Measurements from ENCODE around the gene EFHC2.
"Not testable (repeated sequence)": the region's sequence is repeated elsewhere in the genome, so short reads cannot be mapped to it uniquely, and the experiment has no call there.

EFHC2 gene

GRCh38 chrX:44291468-44292092 lies 51.9 kb downstream of the EFHC2 start:
- no peak for DNase-seq

- no peak for DNase-seq
Observed at GRCh38 chrX:44290718-44291117, 52.8 kb downstream of the EFHC2 start.

- no peak for DNase-seq
Observed at GRCh38 chrX:44282753-44283152, 60.7 kb downstream of the EFHC2 start.

DNA sequence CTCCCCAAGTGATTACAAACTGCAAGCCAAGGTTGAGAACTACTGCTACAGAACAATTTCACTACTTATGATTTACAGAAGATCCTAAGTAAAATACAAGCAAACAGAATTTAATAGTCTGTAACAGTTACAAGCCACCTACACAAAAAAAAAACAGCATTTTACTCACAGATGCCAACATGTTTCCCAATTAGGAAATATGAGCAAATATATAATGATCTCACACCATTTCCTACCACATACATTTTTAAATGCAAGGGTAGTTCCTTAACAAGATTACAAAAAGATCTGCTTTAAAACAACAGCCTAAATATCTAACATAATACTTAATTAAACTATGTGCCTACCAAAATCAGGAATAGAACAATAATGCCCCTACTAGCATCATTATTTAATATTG lies 63.4 kb downstream of the EFHC2 start:
- no peak for DNase-seq

- no peak for DNase-seq
Observed at GRCh38 chrX:44274096-44274495, 69.4 kb downstream of the EFHC2 start.

- no peak for DNase-seq
Observed at GRCh38 chrX:44267861-44268260, 75.6 kb downstream of the EFHC2 start.

GRCh38 chrX:44267116-44267515 lies 76.4 kb downstream of the EFHC2 start:
- no peak for DNase-seq

GRCh38 chrX:44265559-44265958 lies 77.9 kb downstream of the EFHC2 start:
- no peak for DNase-seq

GRCh38 chrX:44264936-44265335 lies 78.5 kb downstream of the EFHC2 start:
- no peak for DNase-seq

DNA sequence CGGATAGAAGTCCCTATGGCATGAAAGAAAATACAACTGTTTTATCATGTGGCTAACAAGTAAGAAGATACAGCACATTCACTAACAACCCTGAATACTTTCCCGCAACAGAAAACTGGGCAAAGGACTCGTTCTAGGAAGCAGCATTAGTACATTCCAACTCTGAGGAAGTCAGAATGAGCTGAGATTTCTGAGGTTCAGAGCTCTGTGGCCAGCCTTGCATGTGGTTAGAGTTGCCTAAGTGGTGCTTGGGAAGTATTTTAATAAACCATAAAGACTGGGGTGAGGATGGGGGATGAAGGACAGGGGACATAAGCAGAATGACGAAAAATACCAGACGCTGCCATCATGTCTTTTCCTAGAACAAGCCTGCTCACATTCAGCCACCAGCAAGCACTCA lies 82.2 kb downstream of the EFHC2 start:
- no peak for DNase-seq

DNA sequence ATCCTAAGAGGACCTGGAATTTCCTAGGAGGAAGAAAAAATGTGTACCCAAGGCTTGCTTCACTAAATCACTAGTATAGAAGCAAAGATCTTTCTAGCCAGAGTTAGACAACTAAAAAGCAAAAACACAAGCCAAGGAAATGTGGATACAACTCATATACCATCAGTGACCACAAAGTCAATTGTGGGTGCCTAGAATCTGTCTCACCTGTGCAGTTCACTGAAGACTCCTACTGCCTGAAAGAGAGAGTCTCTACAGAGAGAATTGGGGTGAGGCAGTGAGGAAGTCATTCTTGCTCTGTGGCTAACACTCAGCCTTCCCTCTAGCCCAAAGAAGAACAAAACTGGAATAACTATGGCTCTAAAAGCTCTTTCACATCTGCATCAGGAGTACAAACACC lies 82.9 kb downstream of the EFHC2 start:
- no peak for DNase-seq

DNA sequence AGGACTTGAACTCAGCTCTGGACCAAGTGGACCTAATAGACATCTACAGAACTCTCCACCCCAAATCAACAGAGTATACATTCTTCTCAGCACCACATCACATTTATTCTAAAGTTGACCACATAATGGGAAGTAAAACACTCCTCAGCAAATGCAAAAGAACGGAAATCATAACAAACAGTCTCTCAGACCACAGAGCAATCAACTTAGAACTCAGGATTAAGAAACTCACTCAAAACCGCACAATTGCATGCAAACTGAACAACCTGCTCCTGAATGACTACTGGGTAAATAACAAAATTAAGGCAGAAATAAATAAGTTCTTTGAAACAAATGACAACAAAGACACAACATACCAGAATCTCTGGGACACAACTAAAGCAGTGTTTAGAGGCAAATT lies 87.7 kb downstream of the EFHC2 start:
- DNase-seq, result not testable (repeated sequence)

- DNase-seq, result no peak
Observed at GRCh38 chrX:44253575-44253942, 89.9 kb downstream of the EFHC2 start.

GRCh38 chrX:44252688-44253574 lies 90.5 kb downstream of the EFHC2 start:
- DNase-seq, result peak; percentile 29

- DNase-seq, result no peak
Observed at GRCh38 chrX:44247468-44247867, 96.0 kb downstream of the EFHC2 start.

GRCh38 chrX:44246826-44247225 lies 96.6 kb downstream of the EFHC2 start:
- no peak for DNase-seq

DNA sequence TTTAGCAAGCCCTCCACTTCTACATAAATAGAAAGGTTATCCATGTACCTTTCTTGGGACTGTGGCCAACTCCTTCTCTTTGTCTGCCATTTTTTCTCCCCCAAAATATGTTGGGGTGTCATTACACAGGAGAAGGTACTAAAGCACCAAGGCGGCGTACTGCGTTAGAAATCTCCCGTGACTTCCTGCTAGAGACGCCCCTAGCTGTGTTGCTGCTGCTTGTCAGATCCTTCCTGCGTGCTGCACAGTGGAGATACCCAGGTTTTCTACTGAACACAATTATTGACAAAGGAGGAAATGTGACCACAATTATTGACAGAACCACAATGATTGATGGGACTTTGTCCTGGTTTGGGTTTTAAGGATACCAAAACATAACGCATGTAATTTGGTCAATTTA lies 97.7 kb downstream of the EFHC2 start:
- peak; percentile 13 for DNase-seq

DNA sequence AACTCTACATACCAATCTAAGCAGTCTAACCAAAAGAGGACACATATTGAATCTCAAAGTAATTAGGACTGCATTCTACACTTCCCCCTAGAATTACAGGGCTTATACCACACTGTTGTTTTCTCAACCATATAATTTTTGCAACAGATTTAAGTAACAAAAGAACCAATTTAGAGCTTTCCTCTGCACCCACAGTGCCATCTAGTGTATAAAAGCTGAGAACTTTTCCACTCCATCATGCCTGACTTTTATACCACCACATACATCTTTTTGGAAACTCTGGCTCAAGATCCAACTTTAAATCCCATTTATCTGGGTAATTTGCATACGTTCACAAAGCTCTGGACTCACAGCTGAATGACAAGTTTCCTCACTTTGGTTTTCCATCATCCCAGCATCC lies 99.5 kb downstream of the EFHC2 start:
- DNase-seq, result no peak

DNA sequence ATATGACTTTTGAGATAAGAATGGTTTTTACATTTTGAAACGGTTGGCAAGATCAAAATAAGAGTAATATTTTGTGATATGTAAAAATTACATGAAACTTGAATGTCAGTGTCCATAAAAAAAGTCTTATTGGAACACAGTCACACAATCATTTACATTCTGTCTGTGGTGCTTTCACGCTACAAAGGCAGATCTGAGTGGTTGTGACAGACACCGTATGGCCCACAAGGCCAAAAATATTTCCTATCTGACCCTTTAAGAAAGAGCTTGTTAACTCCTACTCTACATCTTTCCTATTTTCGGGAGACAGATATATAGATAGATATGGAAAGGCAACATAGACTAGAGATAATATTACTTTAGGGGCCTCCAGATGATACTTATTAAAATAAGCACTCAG lies 101.9 kb downstream of the EFHC2 start:
- no peak for DNase-seq

- DNase-seq, result no peak
Observed at GRCh38 chrX:44240036-44240435, 103.4 kb downstream of the EFHC2 start.

DNA sequence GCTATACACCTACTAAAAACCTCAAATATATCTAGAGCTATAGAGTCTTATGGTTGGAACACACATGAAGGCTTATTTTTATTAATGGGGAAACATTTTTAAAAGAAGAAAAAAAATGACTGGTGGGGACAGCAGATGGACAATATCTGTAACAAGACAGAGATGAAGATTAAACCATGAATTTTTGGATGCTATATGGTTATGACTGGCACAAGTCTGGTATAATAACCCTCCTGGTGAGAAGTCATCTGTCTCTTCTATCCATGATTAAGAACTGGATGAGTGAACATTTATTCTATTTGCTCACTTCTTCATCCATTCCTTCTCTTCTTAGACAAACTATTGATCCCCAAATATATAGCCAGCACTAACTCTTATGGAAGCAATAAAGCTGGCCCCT lies 104.4 kb downstream of the EFHC2 start:
- DNase-seq, result no peak

- DNase-seq, result no peak
Observed at GRCh38 chrX:44235534-44235933, 107.9 kb downstream of the EFHC2 start.

DNA sequence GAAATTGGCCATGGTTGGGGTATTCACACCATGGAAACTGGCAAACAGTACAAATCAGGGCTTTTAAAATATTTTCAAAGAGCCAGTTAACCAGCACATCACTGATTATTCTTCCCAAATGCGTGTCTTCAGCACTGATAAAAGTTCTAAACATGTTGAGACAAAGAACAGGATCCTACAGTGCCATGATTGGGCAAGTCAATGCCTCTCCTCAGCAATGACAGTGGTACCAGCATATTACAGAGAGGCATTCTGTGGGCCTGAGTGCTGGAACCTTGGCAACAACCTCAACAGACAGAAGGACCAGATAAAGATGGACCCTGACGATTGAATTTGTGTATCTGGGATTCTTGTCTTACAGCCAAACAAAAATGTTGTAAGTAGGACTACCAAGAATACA lies 108.9 kb downstream of the EFHC2 start:
- DNase-seq, result no peak

DNA sequence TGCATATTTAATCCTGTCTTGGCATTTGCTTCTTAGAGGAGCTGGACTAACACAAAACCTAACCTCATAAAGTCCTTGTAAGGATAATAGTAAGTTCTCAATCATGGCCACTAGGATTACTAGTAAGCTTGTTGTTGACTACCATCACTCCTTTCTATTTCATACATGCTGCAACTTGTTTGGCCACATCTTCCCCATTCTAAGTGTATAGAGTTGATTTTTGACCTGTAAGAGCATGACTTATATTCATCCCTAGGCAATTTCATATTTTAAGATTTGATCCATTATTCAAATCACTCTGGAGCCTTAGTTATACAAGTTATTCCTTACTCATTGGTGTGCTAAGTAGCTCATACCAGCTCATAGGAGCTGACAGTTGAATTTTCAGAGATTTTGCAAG lies 109.4 kb downstream of the EFHC2 start:
- no peak for DNase-seq

DNA sequence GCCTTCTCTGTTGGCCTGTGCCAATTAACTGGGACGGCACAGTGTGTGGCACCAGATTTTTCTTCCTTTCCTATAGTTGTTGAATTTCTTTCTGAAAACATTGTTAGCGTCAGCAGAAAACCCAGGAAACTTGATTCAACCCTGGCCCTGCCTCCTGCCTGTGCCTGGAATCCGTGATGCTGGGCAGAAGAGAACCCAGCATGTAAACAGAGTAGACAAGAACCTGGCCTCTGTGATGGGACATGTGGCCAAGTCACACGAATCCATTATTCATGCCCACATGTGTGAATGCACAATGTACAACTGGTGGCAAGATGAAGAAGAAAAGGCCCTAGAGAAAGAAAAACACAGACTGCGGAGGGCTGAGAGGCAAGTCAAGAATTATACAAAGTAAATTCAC lies 111.4 kb downstream of the EFHC2 start:
- DNase-seq, result no peak
